HG03432 (cell line): ENCODE measurements around the gene DES.
"Not testable (repeated sequence)": the region's sequence is repeated elsewhere in the genome, so short reads cannot be mapped to it uniquely, and the experiment has no call there.

Experiments used
- ATAC-seq: cut with Tn5 transposase; IDR thresholded peaks from one replicate; pipeline ENCODE4 v1.9.1; 2021; ENCODE audit warnings: mild to moderate bottlenecking, moderate library complexity; ENCODE audit not compliant: unreplicated experiment

Gene DES

GRCh38 chr2:219399716-219400478 is 18.3 kb upstream of the DES start:
- no peak for ATAC-seq

- no peak for ATAC-seq
These were observed 17.6 kb upstream of the DES start for GRCh38 chr2:219400562-219400961.

DNA sequence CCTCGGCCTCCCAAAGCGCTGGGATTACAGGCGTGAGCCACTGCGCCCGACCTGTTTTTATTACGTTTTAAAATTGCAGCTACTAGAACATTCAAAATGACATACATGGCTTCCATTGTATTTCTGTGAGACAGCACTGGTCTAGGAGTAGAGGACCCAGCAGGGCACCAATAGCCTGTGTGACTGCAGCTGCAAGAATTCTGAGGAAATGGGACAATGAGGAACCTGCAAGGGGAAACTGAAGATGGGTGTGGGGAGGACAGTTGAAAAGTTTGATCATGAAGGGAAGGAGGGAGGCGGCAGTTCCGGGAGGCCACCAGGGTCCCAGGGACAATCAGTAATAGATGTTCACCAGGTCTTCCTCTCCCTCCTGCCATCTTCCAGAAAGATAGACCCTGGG is 16.6 kb upstream of the DES start:
- ATAC-seq = no peak

- ATAC-seq = peak; percentile 85
These were observed 15.3 kb upstream of the DES start for GRCh38 chr2:219402665-219403515.

DNA sequence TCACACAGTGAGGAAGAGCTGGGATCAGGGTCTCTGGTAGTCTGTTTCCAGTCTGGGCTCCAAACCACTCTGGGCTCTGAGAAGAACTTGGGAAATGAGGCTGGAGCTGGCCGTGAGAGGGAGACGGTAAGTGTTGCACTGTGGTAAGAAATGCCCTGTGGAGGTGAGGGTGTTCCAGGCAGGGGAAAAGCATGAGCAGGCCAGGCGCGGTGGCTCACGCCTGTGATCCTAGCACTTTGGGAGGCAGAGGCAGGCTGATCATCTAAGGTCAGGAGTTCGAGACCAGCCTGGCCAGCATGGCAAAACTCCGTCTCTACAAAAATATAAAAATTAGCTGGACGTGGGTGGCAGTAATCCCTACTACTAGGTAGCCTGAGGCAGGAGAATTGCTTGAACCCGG is 14.3 kb upstream of the DES start:
- ATAC-seq = no peak

- ATAC-seq = no peak
These were observed 13.8 kb upstream of the DES start for GRCh38 chr2:219404291-219404910.

DNA sequence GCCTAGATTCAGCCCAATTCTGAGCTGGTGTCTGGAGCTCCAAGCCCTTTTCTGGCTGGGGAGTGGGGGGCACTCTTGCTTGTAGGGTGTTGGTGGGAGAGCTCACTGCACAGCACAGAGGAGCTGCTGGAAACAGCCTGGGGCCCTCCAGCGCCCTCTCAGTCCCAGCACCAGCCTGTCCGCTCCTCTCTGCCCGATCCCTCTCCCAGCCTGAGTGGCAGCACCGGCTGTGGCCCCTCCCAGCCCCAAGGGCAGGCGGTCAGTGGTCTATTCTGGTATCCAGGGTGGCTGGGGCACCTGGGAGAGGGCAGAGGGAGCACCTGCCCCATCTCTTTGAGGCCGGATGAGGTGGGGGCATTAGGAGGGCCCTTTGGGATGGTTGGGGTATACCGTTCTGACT is 13.2 kb upstream of the DES start:
- no peak for ATAC-seq

- ATAC-seq = no peak
These were observed 12.7 kb upstream of the DES start for GRCh38 chr2:219405451-219405850.

DNA sequence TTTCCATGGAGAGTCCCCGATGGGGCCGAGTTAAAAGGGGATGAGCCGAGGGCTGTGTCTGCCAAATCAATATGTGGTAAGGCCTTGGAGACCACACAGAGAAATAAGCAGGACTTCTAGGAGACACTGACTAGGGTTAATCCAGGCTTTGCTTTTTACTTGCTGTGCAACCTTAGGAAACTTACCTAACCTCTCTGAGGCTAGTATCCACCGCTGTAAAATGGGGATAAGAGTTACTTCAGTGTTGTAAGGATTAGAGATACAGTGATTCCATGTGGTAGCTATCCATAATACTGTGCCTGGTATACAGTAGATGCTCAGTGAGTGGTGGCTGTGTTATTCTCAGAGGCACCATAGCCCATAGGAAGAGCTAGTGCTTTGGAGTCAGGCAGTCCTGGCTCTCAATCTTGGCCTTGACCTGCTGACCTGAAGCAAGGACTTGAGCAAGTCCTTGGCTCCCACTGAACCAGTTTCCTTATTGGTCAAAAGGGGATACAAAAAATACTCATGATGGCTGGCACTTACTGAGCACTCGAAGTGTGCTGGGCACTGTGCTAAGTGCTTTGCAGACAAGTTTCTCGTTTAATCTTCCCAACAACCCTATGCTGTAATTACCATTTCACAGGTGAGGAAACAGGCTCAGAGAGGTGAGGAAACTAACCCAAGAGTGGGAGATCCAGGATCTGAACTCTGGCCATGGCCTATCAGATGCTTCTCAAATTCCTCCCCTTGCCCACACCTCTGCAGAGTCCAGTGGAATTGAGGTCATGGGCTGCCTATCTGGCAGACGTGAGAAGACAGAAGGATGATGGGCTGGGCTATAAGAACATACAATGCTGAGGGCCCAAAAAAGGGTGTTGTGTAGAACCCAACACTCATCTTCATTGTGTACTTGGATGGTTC is 12.0 kb upstream of the DES start:
- ATAC-seq = no peak

DNA sequence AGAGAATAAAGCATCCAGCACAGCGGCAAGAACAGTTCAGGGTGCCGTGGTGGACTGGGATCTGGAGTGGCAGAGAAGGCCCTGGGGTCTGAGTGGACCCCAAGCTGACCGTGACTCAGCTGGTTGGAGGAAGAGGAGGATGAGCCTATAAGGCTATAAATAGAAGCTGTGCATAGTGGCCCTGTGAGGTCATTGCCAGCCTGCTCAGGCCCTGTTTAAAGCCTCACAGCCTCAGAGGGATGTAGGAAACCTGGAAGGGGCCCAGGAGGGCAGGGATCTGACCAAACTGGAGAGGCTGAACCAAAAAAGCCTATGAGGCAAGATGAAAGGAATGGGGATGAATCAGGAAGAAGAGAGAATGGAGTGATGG is 11.3 kb upstream of the DES start:
- no peak for ATAC-seq

- not testable (repeated sequence) for ATAC-seq
These were observed 10.8 kb upstream of the DES start for GRCh38 chr2:219407343-219407742.

DNA sequence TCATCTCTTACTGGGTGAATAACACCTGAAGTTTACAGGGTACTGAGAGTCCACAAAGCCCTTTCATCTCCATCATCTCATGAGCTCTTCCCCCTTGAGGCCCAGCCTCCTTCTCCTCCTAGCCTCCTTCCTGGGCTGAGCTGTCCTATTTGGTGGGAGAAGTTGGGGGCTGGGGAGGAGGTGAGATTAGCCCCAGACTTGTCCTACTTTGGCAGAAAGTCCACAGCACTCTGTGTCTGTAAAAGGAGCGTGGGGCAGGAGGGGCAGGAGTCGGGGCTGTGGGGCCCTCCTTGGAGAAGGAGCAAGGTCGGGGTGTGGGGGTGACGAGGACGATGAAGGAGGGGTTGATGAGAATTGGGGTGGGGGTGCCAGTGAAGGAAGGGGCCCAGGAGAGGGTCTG is 10.0 kb upstream of the DES start:
- ATAC-seq = no peak

DNA sequence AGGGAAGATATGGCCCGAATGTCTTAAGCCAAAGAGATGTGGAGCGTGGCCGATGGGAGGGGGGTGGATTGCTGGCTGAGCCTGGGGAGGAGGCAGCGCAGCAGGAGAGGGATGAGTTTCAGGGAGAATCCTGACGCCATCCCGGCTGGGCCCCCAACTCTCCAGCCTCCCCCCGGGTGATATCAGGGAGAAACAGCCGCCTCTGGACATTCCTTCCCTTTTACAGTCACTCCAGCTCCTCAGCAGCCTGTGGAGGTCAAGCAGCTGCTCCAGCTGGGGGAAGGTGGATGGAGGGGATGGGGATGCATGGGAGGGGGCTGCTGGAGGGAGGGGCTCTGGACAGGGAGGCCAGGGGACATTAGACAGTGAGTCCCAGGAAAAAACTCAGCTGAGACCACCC is 9.5 kb upstream of the DES start:
- no peak for ATAC-seq

- no peak for ATAC-seq
These were observed 8.6 kb upstream of the DES start for GRCh38 chr2:219409619-219410018.

DNA sequence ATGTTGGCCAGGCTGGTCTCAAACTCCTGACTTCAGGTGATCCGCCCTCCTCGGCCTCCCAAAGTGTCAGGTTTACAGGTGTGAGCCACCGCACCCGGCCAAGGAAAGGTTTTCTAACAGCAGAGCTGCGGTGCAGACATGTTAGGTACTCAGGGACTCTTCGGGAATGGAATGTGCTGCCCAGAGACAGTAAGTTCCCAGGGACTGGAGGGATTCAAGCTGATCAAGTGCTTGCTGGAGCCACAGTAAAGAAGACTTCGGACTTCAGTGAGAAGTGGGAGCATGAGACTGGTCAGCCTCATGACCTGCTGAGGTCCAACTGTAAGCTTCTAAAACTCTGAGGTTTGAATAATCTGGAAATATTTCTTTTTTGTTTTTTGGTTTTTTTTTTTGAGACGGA is 7.8 kb upstream of the DES start:
- ATAC-seq = no peak

- no peak for ATAC-seq
These were observed 3.3 kb upstream of the DES start for GRCh38 chr2:219414857-219415256.

- ATAC-seq = no peak
These were observed 2.5 kb upstream of the DES start for GRCh38 chr2:219415580-219416234.

- no peak for ATAC-seq
These were observed 2.0 kb upstream of the DES start for GRCh38 chr2:219416235-219416602.

DNA sequence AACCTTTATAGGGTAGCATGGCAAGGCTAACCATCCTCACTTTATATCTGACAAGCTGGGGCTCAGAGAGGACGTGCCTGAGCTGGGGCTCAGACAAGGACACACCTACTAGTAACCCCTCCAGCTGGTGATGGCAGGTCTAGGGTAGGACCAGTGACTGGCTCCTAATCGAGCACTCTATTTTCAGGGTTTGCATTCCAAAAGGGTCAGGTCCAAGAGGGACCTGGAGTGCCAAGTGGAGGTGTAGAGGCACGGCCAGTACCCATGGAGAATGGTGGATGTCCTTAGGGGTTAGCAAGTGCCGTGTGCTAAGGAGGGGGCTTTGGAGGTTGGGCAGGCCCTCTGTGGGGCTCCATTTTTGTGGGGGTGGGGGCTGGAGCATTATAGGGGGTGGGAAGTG is 1.2 kb upstream of the DES start:
- no peak for ATAC-seq

DNA sequence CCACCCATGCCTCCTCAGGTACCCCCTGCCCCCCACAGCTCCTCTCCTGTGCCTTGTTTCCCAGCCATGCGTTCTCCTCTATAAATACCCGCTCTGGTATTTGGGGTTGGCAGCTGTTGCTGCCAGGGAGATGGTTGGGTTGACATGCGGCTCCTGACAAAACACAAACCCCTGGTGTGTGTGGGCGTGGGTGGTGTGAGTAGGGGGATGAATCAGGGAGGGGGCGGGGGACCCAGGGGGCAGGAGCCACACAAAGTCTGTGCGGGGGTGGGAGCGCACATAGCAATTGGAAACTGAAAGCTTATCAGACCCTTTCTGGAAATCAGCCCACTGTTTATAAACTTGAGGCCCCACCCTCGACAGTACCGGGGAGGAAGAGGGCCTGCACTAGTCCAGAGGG is 803 bp upstream of the DES start:
- no peak for ATAC-seq

- ATAC-seq = no peak
These were observed 791 bp downstream of the DES start for GRCh38 chr2:219419012-219419324.
